ENCODE results near the gene SENP8.

The SENP8 gene

DNA sequence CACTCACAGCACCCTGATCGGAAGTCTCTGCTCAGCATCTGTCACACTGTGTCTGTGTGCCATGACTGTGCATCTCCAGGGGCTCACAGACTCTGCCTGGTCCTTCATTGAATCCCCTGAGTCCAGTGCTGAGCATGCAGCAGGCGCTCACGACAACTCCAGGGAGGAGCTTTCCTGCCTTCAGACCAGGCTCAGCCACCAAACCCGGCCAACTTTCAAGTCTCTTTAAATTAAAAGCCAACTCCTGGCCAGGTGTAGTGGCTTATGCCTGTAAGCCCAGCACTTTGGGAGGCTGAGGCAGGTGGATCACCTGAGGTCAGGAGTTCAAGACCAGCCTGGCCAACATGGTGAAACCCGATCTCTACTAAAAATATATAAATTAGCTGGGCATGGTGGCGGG lies 55.2 kb downstream of the SENP8 start:
- DNase-seq (ENCODE audit: low read depth), result no peak
- TF ChIP-seq CTCF (conservative IDR thresholded peaks at IDR 0.05; ENCODE audit: control insufficient read depth, insufficient read depth, low read depth, low read length), result no peak
- no peak overlapping the region for H3K4me3 ChIP-seq (ENCODE audit: control insufficient read depth, low read depth, low read length)

DNA sequence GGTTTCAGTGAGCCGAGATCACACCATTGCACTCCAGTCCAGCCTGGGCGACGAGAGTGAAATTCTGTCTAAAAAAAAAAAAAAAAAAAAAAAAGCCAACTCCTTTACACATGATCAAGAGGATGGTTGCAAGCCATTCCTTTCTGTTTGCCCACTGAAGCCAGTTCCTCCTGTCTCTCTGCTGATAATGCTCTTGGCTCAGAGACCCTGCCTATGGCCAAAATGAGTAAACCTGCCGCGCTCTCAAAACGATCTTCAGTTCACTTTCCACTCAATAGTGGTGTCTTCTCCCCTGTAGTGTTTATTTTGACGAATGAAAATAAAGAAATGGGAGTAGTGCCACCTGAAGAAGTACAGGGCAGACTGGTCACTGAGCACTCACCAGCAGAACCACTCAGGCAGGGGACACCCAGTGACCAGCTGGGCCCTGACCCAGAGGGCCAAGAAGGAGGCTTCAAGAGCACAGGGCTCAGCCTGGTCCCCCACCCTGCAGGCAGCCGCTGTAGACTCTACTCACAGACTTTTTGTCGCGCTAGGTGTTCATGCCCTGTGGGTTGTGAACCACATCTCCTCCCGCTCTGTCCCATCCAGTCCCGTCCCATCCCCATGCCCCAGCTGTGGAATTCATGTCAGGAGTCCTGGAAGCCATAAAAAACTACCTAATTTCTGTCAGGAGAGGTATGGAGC lies 55.8 kb downstream of the SENP8 start:
- no peak for TF ChIP-seq CTCF (conservative IDR thresholded peaks at IDR 0.05; ENCODE audit: control insufficient read depth, insufficient read depth, low read depth, low read length)
- no peak for DNase-seq (ENCODE audit: low read depth)

DNA sequence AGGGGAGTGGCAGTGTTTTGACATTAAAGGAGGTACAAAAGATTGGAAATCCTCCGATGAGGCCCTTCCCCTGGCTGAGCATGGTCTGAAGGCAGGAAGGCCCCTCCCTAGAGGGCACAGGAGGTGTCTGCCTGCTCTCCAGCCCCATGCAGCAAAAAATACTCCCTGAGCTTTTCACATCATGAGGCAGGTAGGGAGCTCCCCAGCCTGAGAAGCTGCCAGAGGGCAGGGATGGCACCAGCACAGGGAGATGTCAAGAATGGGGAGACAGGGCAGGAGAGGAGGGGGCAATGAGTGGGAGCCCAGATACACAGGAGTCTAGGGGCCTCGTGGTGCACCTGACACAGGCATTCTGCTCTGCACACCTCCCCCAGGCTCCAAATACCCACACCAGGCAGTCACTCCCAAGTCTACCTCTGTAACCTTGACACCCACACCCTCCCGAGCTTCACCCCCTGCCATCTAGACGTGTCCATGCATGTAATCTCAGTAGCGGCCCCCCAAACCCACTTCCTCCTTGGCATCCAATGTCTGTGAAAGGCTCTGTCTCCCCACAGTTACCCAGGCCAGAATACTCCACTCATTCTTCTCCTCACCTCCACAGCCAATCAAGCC lies 56.5 kb downstream of the SENP8 start:
- H3K4me3 ChIP-seq (ENCODE audit: control insufficient read depth, low read depth, low read length), result no peak overlapping the region
- TF ChIP-seq CTCF (conservative IDR thresholded peaks at IDR 0.05; ENCODE audit: control insufficient read depth, insufficient read depth, low read depth, low read length), result no peak
- DNase-seq (ENCODE audit: low read depth), result no peak

More for the DNA sequence above, 55.8 kb downstream of the SENP8 start:
- no peak overlapping the region for H3K4me3 ChIP-seq (ENCODE audit: control insufficient read depth, low read depth, low read length)

DNA sequence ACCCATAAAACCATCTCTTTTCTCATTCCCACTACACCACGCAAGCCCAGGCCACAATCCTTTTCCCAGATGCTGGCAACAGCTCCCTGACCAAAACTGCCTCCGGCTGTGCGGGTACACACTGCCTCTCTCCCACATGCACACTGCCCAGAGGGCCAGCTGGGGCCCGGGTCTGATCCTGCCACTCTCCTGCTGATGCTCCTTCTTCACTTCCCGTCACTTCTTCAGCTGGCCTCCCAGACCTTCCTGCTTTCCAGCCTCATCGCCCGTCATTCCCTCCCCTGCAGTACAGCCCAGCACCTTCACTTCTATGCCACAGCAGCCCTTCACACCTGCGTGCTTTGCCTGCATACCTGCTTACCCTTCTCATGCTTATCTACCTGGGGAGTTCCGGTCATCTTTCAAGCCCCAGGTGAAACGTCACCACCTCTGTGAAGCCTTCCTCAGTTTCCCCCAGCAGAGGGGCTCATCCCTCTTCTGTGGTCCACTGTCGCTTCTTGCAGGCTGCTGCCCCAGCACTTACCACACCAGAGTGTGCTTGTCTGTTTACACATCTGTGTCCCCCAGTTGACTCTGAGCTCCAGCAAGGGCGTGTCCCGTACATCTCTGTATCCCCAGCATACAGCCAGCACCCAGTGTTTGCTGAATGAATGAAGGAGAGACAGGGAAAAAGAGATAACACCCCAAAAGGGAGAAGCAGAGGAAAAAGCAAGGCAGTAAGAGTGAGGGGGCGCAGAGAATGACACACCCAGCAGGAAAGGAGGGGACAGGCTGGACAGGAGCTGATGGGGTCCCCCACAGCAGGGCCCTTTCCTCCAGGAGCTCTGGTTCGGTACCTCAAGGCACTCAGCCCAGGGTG lies 57.2 kb downstream of the SENP8 start:
- DNase-seq (ENCODE audit: low read depth), result no peak
- TF ChIP-seq CTCF (conservative IDR thresholded peaks at IDR 0.05; ENCODE audit: control insufficient read depth, insufficient read depth, low read depth, low read length), result no peak
- no peak overlapping the region for H3K4me3 ChIP-seq (ENCODE audit: control insufficient read depth, low read depth, low read length)

DNA sequence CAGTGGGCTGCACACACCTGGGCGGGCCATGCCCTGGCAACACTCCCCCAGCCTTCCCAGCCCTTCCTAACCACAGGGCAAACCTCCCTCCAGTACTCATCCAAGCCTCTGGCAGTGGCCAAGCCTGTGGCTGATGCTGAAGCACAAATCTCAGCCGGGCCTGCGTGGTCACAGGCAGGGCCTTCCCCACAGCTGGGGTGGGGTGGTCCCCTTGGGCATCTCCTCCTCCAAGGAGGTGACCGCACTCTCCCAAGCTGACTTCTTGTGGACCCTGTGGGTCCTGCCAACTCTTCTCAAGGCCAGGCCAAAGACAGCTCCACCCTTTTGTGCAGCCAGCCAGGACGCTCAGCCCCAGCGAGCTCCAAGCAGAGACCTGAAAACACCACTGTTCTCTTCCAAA lies 58.0 kb downstream of the SENP8 start:
- no peak for DNase-seq (ENCODE audit: low read depth)
- no peak overlapping the region for H3K4me3 ChIP-seq (ENCODE audit: control insufficient read depth, low read depth, low read length)
- no peak for TF ChIP-seq CTCF (conservative IDR thresholded peaks at IDR 0.05; ENCODE audit: control insufficient read depth, insufficient read depth, low read depth, low read length)

- no peak for TF ChIP-seq CTCF (conservative IDR thresholded peaks at IDR 0.05; ENCODE audit: control insufficient read depth, insufficient read depth, low read depth, low read length)
- H3K4me3 ChIP-seq (ENCODE audit: control insufficient read depth, low read depth, low read length), result no peak overlapping the region
- no peak for DNase-seq (ENCODE audit: low read depth)
Observed at GRCh38 chr15:72176743-72177142, 58.5 kb downstream of the SENP8 start.

Data from fibroblast of mammary gland (primary cell).